ENCODE data around the gene HSPA4L.

Gene HSPA4L

DNA sequence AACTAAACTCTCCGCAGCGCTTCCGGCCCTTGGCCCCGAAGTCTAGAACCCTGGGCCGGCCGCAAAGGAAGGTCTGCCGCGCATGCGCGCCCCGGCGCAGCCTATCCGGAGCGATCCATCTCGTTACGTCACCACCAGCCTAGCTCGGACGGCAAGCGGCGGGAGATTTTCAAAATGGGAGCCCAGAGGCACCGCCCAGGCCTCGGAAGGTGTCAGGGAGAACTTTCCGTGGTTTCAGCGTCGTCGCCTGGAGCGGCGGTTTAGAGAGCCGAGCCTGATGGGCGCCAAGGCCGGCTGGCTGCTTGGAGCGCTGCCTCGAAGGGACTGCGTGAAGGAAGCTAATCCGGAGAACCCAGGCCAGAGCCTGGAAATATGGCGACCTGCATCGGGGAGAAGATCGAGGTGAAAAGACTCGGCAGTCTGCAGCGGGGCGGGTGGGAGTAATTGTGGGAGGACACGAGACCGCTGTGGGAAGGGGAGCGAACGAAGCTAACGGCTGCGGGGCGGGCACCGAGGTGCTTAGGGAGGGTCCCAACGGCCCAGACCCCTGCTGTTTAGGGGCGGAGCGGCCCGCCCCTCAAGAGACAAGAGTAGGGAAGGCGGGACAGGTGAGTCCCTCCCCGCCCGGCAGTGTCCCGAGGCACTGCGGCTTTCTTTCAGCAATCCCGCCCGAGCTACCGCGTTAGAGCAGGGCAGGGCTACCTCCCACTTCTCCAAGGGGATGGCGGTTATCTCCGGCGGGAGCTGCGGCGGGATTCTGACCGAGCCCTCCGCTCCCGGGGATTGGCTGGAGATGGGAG, 98.8 kb downstream of the HSPA4L start, which contains the start of gene PLK4:
PLK4 (plus strand) TSS at position 131 of the 800 bp plus-strand sequence; CDS start at position 373, 242 bp downstream.
- H3K4me3 Mint-ChIP-seq = peak within 1 kb of the TSS; percentile 98
- H3K4me1 Mint-ChIP-seq = peaks cover 17% of the 10 kb centered on the region
- H3K27me3 Mint-ChIP-seq = no peaks in the 10 kb centered on the region
- no peaks in the 10 kb centered on the region for H3K9me3 Mint-ChIP-seq
- ATAC-seq = peak; percentile 99
- peaks cover 6% of the 10 kb centered on the region for H3K36me3 Mint-ChIP-seq
- H3K27ac Mint-ChIP-seq = peak within 1 kb of the TSS; percentile 95

DNA sequence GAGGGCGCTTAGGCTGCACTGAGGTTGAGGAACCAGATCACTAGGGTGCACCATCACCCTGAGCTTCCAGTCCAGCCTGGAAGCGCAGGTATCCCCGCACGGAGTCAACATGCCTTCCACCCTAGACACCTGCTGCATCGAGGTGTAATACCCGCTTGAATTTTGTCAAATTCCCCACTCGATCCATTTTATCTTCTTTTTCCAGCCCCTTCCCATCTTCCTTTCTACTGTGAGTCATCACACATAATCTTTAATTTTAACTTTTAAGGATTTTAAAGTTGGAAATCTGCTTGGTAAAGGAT, 99.4 kb downstream of the HSPA4L start:
- Mint-ChIP-seq H3K36me3 (peaks cover 12% of the 10 kb centered on the region), H3K4me3 (peak overlapping the region; percentile 98), H3K4me1 (peaks cover 17% of the 10 kb centered on the region), H3K27ac (peak overlapping the region; percentile 95), H3K9me3 (no peaks in the 10 kb centered on the region), H3K27me3 (no peaks in the 10 kb centered on the region)
- peak; percentile 14 for ATAC-seq

DNA sequence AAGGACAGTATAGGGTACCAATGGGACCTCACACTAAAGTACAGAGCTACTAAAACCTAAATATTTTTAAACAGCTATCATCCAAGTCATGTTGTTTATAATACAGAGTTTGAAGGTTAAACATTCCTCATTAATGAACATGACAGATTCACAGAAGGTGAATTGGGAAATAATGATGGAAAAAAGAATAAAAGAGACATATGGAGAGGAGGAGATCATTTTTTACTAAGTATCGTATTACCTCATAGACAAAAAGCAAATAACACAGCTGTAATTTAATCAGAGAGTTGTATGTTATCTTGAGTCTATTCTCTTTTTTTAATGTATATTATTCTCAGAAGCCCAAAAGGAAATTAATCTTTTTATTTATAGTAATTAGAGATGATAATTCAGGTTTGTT, 106.4 kb downstream of the HSPA4L start:
- H3K9me3 Mint-ChIP-seq = no peaks in the 10 kb centered on the region
- H3K27me3 Mint-ChIP-seq = no peaks in the 10 kb centered on the region
- H3K4me3 Mint-ChIP-seq = no peak overlapping the region
- no peak for ATAC-seq
- peaks cover 20% of the 10 kb centered on the region for H3K36me3 Mint-ChIP-seq
- H3K27ac Mint-ChIP-seq = no peak overlapping the region
- H3K4me1 Mint-ChIP-seq = no peaks in the 10 kb centered on the region

DNA sequence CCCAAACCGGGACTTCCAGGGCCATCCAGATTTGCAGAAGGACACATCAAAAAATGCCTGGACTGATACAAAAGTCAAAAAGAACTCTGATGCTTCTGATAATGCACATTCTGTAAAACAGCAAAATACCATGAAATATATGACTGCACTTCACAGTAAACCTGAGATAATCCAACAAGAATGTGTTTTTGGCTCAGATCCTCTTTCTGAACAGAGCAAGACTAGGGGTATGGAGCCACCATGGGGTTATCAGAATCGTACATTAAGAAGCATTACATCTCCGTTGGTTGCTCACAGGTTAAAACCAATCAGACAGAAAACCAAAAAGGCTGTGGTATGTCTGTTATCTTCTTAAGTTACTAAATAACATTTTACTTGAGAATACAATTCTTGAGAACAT, 107.8 kb downstream of the HSPA4L start:
- ATAC-seq = no peak
- no peaks in the 10 kb centered on the region for H3K4me1 Mint-ChIP-seq
- H3K4me3 Mint-ChIP-seq = no peak overlapping the region
- H3K27me3 Mint-ChIP-seq = no peaks in the 10 kb centered on the region
- peaks cover 26% of the 10 kb centered on the region for H3K36me3 Mint-ChIP-seq
- H3K27ac Mint-ChIP-seq = no peak overlapping the region
- no peaks in the 10 kb centered on the region for H3K9me3 Mint-ChIP-seq

Measured in stimulated activated memory B cell treated with anti-CD40 and anti-IgM and Interleukin-4, amounts not matched to agents 10 μg/mL and 1 μg/mL and 100 μg/mL, for 72 hours (primary cell).